GM12864 (cell line): ENCODE results near the gene CCDC40.

Experiments used
- DNase-seq: peaks from one replicate; pipeline ENCODE4 v3.0.0-alpha.2; 2011; ENCODE audit warnings: low read depth
- H3K4me3 ChIP-seq: 2 replicates; pipeline ENCODE4 v1.5.1; 2011; ENCODE audit warnings: mild to moderate bottlenecking, low read depth, low read length, control low read depth
- CTCF ChIP-seq: IDR thresholded peaks from 2 replicates; pipeline ENCODE4 v1.5.1; 2011; ENCODE audit warnings: low read depth, mild to moderate bottlenecking, moderate library complexity, low read length, control low read depth, inconsistent platforms; ENCODE audit errors: missing control alignments

CCDC40 gene

GRCh38 chr17:80063830-80064585, 27.6 kb downstream of the CCDC40 start:
- no peak for TF ChIP-seq CTCF
- no peak overlapping the region for H3K4me3 ChIP-seq
- DNase-seq = no peak

GRCh38 chr17:80064696-80065095, 28.3 kb downstream of the CCDC40 start:
- TF ChIP-seq CTCF = no peak
- no peak for DNase-seq
- H3K4me3 ChIP-seq = no peak overlapping the region

- TF ChIP-seq CTCF = no peak
- DNase-seq = no peak
- H3K4me3 ChIP-seq = no peak overlapping the region
Measured at GRCh38 chr17:80065478-80066170, 29.2 kb downstream of the CCDC40 start.

GRCh38 chr17:80067393-80067986, 31.0 kb downstream of the CCDC40 start:
- DNase-seq = no peak
- TF ChIP-seq CTCF = no peak
- no peak overlapping the region for H3K4me3 ChIP-seq

GRCh38 chr17:80068301-80069222, 32.1 kb downstream of the CCDC40 start:
- TF ChIP-seq CTCF = no peak
- DNase-seq = no peak
- no peak overlapping the region for H3K4me3 ChIP-seq

- H3K4me3 ChIP-seq = no peak overlapping the region
- no peak for DNase-seq
- TF ChIP-seq CTCF = no peak
Measured at GRCh38 chr17:80070375-80071115, 34.1 kb downstream of the CCDC40 start.
